GM10266 (cell line): ENCODE results near the gene ADAMTS17.

Source experiments
- DNase-seq: peaks from one replicate; pipeline ENCODE4 v3.0.0; 2012; ENCODE audit errors: extremely low spot score
- TF ChIP-seq, protein P1 (sequence below): IDR thresholded peaks from 2 replicates; pipeline ENCODE4 v1.5.1; 2012; ENCODE audit warnings: mild to moderate bottlenecking, low read depth; ENCODE audit not compliant: control insufficient read depth, insufficient read depth; ENCODE audit errors: missing control alignments

The ADAMTS17 gene

DNA sequence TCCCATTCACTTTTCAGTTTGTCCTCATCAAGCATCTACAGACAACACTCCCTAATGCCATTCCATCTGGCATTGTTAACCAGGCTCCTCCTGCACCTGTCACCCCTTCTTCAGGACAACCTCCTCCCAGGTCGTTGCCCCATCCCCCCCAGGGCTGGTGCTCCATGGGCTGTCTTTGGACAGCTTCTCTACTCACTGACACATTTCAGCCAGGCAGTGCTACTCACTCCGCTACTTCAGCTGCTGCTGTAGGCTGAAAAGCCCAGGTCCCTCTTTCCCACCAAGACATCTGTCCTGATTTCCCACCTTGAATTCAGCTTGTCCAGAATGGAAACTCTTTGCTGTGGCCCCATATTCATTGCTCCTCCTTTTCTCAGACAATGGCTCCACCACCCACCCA lies 61.9 kb downstream of the ADAMTS17 start:
- TF ChIP-seq, protein P1, sequence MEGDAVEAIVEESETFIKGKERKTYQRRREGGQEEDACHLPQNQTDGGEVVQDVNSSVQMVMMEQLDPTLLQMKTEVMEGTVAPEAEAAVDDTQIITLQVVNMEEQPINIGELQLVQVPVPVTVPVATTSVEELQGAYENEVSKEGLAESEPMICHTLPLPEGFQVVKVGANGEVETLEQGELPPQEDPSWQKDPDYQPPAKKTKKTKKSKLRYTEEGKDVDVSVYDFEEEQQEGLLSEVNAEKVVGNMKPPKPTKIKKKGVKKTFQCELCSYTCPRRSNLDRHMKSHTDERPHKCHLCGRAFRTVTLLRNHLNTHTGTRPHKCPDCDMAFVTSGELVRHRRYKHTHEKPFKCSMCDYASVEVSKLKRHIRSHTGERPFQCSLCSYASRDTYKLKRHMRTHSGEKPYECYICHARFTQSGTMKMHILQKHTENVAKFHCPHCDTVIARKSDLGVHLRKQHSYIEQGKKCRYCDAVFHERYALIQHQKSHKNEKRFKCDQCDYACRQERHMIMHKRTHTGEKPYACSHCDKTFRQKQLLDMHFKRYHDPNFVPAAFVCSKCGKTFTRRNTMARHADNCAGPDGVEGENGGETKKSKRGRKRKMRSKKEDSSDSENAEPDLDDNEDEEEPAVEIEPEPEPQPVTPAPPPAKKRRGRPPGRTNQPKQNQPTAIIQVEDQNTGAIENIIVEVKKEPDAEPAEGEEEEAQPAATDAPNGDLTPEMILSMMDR: no peak

GRCh38 chr15:100279446-100279845 lies 62.3 kb downstream of the ADAMTS17 start:
- TF ChIP-seq, protein P1: no peak

More for the DNA sequence above, 61.9 kb downstream of the ADAMTS17 start:
- DNase-seq: no peak

GRCh38 chr15:100278596-100279380 lies 63.0 kb downstream of the ADAMTS17 start:
- DNase-seq: no peak
- TF ChIP-seq, protein P1: no peak

More at GRCh38 chr15:100279446-100279845, 62.3 kb downstream of the ADAMTS17 start:
- no peak for DNase-seq

DNA sequence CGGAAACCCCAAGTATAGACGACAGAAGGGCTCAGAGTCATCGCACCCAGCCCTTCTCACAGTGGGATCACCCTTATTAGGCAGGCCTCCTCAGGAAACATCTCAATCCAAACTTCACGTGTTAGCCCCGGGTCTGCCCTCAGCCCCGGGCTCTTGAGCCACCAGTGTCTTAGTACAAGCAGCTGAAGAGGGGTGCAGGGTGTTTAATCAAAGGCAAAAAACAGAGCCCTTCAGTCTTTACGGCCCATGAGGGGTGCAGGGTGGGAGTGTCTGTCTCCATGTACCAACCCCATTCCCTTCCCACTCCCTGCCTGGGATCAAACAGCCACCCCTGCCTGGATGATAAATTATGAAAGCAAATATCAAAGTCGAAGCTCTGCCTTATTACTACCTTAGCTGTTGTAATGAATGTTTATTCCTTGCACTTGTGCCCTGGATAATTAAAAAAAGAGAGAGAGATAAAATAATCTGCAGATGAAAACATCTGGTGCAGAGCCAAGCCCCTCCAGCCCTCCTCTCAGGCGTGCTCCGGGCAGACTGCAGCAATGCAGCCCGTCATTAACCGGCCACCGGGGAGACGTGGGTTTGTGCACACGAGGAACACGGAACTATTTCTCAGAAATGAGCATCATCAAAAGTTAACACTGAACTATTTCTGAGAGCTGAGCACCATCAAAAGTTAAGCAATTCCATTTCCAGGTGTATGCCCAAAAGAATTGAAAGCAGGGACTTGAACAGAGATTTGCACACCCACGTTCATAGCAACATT lies 64.5 kb downstream of the ADAMTS17 start:
- TF ChIP-seq, protein P1: no peak
- DNase-seq: no peak

GRCh38 chr15:100276506-100276905 lies 65.3 kb downstream of the ADAMTS17 start:
- TF ChIP-seq, protein P1: no peak
- DNase-seq: no peak

DNA sequence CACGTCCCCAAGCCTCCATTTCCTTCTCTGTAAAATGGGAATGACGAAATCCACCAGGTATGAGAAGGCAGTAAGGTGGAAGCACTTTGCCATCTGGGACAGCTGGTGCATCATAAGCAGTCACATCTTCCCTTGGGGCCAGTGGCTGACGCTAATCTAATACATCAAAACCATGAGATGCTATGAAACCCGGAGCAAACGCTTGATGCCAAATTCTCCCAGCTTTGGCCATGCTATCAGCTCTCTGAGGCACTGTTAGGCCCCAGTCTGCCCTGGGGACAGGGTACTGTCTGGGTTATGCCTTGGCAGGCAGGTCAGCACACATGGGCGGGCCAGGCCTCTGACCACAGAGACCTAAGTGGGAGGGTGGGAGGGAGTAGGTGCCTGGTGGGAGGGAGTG lies 66.1 kb downstream of the ADAMTS17 start:
- DNase-seq: no peak
- TF ChIP-seq, protein P1: no peak

DNA sequence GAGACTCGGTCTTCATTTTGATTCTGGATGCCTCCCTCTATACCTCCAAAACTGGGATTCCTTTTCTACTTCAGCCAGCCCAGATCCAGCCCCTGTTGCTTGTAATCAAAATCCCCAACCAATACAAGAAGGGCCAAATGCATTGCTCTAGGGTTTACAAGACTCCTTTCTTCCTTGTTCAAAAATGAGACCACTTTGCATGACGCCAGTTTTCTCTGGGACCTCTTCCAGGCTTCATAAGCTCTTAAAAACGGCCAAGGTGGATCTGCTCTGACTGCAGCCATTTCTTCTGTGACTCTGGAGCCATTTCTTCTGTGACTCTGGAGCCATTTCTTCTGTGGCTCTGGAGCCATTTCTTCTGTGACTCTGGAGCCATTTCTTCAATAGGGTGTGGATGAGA lies 71.9 kb downstream of the ADAMTS17 start:
- TF ChIP-seq, protein P1: no peak
- no peak for DNase-seq
